HEK293 (cell line): ENCODE results near the gene BCL11A.

ENCODE experiments used
- CTCF ChIA-PET: fragments of 350-600 bp; formaldehyde crosslinking; extraction: SDS; loops from one replicate; lab custom pipeline; 2021; ENCODE audit warnings: antibody characterized with exemption; lab: Yijun Ruan, JAX
- POLR2A ChIA-PET: fragments of 300-600 bp; formaldehyde crosslinking; extraction: SDS; loops from one replicate; lab custom pipeline; 2020; ENCODE audit warnings: antibody characterized with exemption, inconsistent platforms; lab: Yijun Ruan, JAX
- H3K27ac ChIP-seq: fragments of 200-500 bp; sonication (Bioruptor generic); 2 replicates; pipeline ENCODE4 v1.5.1; 2014; ENCODE audit warnings: low read depth, low read length, control low read depth, inconsistent platforms; ENCODE audit errors: extremely low read depth
- H3K36me3 ChIP-seq, 2 experiments: fragments of 200-500 bp in 1 of 2; sonication (Bioruptor generic) in 1 of 2; 1 replicate in 1 of 2; 2 replicates in 1 of 2; pipeline ENCODE4 v1.5.1; 2014 to 2017; ENCODE audit warnings: inconsistent platforms in 2 of 2, low read length in 2 of 2; ENCODE audit not compliant: control insufficient read depth in 2 of 2, insufficient read depth in 1 of 2
- H3K4me1 ChIP-seq: fragments of 200-500 bp; sonication (Bioruptor generic); 2 replicates; pipeline ENCODE4 v1.5.1; 2014; ENCODE audit warnings: mild to moderate bottlenecking, low read length, inconsistent platforms; ENCODE audit not compliant: control insufficient read depth, insufficient read depth
- H3K4me3 ChIP-seq: 2 replicates; pipeline ENCODE4 v1.5.1; 2011; ENCODE audit warnings: low read depth, mild to moderate bottlenecking, control low read depth, low read length, moderate library complexity
- H3K9me3 ChIP-seq: fragments of 200-500 bp; sonication (Bioruptor generic); 2 replicates; pipeline ENCODE4 v1.5.1; 2014; ENCODE audit warnings: low read depth, low read length, inconsistent platforms; ENCODE audit not compliant: control insufficient read depth, insufficient read depth
- ATF2 ChIP-seq: fragments of 450-650 bp; formaldehyde crosslinking; IDR thresholded peaks from 2 replicates; pipeline ENCODE4 v1.5.1; 2016; ENCODE audit warnings: missing biosample characterization, missing genetic modification characterization, low read depth
- PATZ1 ChIP-seq: fragments of 450-650 bp; formaldehyde crosslinking; IDR thresholded peaks from 2 replicates; pipeline ENCODE4 v1.5.1; 2016; ENCODE audit warnings: missing biosample characterization, missing genetic modification characterization
- SP7 ChIP-seq: fragments of 450-650 bp; formaldehyde crosslinking; IDR thresholded peaks from 2 replicates; pipeline ENCODE4 v1.5.1; 2016; ENCODE audit warnings: missing biosample characterization, missing genetic modification characterization
- TRIM28 ChIP-seq: IDR thresholded peaks from 2 replicates; pipeline ENCODE4 v1.6.1; 2011; ENCODE audit warnings: low read length, control low read depth, borderline replicate concordance
- YY2 ChIP-seq: fragments of 450-650 bp; formaldehyde crosslinking; IDR thresholded peaks from 2 replicates; pipeline ENCODE4 v1.5.1; 2016; ENCODE audit warnings: missing biosample characterization, missing genetic modification characterization
- ZBTB21 ChIP-seq: fragments of 450-650 bp; formaldehyde crosslinking; IDR thresholded peaks from 2 replicates; pipeline ENCODE4 v1.5.1; 2017; ENCODE audit warnings: missing biosample characterization, missing genetic modification characterization
- ZBTB8A ChIP-seq: fragments of 450-650 bp; formaldehyde crosslinking; IDR thresholded peaks from 2 replicates; pipeline ENCODE4 v1.5.1; 2016; ENCODE audit warnings: missing biosample characterization, missing genetic modification characterization
- ZNF341 ChIP-seq: fragments of 450-650 bp; formaldehyde crosslinking; IDR thresholded peaks from 2 replicates; pipeline ENCODE4; 2016; ENCODE audit warnings: low read depth, missing biosample characterization, missing genetic modification characterization
- TF ChIP-seq, protein P1 (sequence below): fragments of 450-650 bp; formaldehyde crosslinking; IDR thresholded peaks from 2 replicates; pipeline ENCODE4 v1.5.1; 2016; ENCODE audit warnings: missing biosample characterization, missing genetic modification characterization, borderline replicate concordance
- TF ChIP-seq, protein P2 (sequence below): fragments of 450-650 bp; formaldehyde crosslinking; IDR thresholded peaks from 2 replicates; pipeline ENCODE4 v1.5.1; 2016; ENCODE audit warnings: missing biosample characterization, missing genetic modification characterization
- TF ChIP-seq, protein P3 (sequence below): fragments of 450-650 bp; formaldehyde crosslinking; IDR thresholded peaks from 2 replicates; pipeline ENCODE4 v1.5.1; 2016; ENCODE audit warnings: missing biosample characterization, missing genetic modification characterization

BCL11A gene

DNA sequence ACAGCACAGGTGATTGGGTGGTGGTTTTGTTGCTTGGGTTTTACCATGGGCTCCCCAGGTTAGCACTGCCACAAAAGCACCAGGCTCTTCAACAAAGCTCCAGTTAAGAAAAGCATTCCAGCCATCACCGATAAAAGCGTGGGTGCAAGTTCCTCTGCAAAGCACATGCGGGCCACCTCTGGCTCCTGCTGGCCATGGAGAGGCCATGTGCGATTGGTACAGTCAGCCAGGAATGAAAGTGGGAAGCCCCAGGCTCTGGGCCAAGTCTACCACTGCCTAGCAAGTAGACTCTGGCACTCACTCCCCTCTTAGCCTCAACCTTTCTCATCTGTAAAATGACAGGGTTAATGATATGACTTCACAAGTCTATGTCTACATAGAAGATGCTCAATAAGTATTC, 36.0 kb downstream of the BCL11A start:
- no peak for TF ChIP-seq ZBTB21
- TF ChIP-seq ZBTB8A (tag by site-specific recombination): no peak
- TF ChIP-seq, protein P1, sequence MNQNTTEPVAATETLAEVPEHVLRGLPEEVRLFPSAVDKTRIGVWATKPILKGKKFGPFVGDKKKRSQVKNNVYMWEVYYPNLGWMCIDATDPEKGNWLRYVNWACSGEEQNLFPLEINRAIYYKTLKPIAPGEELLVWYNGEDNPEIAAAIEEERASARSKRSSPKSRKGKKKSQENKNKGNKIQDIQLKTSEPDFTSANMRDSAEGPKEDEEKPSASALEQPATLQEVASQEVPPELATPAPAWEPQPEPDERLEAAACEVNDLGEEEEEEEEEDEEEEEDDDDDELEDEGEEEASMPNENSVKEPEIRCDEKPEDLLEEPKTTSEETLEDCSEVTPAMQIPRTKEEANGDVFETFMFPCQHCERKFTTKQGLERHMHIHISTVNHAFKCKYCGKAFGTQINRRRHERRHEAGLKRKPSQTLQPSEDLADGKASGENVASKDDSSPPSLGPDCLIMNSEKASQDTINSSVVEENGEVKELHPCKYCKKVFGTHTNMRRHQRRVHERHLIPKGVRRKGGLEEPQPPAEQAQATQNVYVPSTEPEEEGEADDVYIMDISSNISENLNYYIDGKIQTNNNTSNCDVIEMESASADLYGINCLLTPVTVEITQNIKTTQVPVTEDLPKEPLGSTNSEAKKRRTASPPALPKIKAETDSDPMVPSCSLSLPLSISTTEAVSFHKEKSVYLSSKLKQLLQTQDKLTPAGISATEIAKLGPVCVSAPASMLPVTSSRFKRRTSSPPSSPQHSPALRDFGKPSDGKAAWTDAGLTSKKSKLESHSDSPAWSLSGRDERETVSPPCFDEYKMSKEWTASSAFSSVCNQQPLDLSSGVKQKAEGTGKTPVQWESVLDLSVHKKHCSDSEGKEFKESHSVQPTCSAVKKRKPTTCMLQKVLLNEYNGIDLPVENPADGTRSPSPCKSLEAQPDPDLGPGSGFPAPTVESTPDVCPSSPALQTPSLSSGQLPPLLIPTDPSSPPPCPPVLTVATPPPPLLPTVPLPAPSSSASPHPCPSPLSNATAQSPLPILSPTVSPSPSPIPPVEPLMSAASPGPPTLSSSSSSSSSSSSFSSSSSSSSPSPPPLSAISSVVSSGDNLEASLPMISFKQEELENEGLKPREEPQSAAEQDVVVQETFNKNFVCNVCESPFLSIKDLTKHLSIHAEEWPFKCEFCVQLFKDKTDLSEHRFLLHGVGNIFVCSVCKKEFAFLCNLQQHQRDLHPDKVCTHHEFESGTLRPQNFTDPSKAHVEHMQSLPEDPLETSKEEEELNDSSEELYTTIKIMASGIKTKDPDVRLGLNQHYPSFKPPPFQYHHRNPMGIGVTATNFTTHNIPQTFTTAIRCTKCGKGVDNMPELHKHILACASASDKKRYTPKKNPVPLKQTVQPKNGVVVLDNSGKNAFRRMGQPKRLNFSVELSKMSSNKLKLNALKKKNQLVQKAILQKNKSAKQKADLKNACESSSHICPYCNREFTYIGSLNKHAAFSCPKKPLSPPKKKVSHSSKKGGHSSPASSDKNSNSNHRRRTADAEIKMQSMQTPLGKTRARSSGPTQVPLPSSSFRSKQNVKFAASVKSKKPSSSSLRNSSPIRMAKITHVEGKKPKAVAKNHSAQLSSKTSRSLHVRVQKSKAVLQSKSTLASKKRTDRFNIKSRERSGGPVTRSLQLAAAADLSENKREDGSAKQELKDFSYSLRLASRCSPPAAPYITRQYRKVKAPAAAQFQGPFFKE: no peak
- TF ChIP-seq, protein P2, sequence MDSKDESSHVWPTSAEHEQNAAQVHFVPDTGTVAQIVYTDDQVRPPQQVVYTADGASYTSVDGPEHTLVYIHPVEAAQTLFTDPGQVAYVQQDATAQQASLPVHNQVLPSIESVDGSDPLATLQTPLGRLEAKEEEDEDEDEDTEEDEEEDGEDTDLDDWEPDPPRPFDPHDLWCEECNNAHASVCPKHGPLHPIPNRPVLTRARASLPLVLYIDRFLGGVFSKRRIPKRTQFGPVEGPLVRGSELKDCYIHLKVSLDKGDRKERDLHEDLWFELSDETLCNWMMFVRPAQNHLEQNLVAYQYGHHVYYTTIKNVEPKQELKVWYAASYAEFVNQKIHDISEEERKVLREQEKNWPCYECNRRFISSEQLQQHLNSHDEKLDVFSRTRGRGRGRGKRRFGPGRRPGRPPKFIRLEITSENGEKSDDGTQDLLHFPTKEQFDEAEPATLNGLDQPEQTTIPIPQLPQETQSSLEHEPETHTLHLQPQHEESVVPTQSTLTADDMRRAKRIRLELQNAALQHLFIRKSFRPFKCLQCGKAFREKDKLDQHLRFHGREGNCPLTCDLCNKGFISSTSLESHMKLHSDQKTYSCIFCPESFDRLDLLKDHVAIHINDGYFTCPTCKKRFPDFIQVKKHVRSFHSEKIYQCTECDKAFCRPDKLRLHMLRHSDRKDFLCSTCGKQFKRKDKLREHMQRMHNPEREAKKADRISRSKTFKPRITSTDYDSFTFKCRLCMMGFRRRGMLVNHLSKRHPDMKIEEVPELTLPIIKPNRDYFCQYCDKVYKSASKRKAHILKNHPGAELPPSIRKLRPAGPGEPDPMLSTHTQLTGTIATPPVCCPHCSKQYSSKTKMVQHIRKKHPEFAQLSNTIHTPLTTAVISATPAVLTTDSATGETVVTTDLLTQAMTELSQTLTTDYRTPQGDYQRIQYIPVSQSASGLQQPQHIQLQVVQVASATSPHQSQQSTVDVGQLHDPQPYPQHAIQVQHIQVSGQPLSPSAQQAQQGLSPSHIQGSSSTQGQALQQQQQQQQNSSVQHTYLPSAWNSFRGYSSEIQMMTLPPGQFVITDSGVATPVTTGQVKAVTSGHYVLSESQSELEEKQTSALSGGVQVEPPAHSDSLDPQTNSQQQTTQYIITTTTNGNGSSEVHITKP (tag by site-specific recombination): peak; percentile 33; the same call in 1 of the 2 replicates
- no peak for TF ChIP-seq YY2 (tag by site-specific recombination)
- CTCF ChIA-PET: interaction anchor here (0.5 to 2.0 kb wide), 5 partner anchors 8 to 447 kb away, joined by 3 to 9 read pairs (median 5); no protein-coding TSS in a partner anchor
- POLR2A ChIA-PET: no interaction called here
- Histone ChIP-seq H3K9me3 (no peaks in the 10 kb centered on the region), H3K4me3 (no peak overlapping the region), H3K4me1 (peaks cover 5% of the 10 kb centered on the region), H3K36me3 (peaks cover 0 to 5% of the 10 kb centered on the region in 2 experiments; a peak in 1 of 3 replicates), H3K27ac (no peak overlapping the region)

DNA sequence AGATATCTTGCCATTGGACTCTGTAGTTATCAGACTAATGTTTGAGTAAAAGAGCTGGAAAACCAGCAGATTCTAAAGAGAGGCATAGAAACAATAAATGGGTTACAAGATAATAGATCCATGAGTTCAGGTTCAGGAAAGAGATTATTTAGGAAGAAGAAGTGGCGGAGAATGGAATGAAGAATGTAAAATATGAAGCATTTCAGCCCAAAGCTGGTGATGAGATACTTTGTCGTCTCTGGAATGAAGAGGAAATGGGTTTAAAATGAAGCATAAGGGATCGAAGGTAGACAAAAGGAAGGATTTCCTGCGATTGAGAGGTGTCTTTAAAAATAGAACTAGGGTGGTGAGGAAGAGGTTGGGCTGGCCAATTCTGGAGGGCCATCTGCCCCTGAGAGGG, 36.6 kb downstream of the BCL11A start:
- H3K36me3 ChIP-seq: peaks cover 0 to 5% of the 10 kb centered on the region in 2 experiments; a peak in 1 of 3 replicates
- H3K9me3 ChIP-seq: no peaks in the 10 kb centered on the region
- CTCF ChIA-PET: interaction anchor here (0.6 to 1.6 kb wide), 3 partner anchors 33 to 317 kb away, joined by 3 to 9 read pairs (median 7); no protein-coding TSS in a partner anchor
- no peak overlapping the region for H3K4me3 ChIP-seq
- H3K27ac ChIP-seq: no peak overlapping the region; the same call in 1 of the 2 replicates
- peaks cover 5% of the 10 kb centered on the region for H3K4me1 ChIP-seq
- TF ChIP-seq SP7: 0 out of 2 replicates have a peak, but pooled peaks have one; percentile 2
- TF ChIP-seq, protein P3, sequence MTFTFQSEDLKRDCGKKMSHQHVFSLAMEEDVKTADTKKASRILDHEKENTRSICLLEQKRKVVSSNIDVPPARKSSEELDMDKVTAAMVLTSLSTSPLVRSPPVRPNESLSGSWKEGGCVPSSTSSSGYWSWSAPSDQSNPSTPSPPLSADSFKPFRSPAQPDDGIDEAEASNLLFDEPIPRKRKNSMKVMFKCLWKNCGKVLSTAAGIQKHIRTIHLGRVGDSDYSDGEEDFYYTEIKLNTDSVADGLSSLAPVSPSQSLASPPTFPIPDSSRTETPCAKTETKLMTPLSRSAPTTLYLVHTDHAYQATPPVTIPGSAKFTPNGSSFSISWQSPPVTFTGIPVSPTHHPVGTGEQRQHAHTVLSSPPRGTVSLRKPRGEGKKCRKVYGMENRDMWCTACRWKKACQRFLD (tag by site-specific recombination): no peak
- POLR2A ChIA-PET: interaction anchor here (1.3 kb wide), 1 partner anchor 33 kb away, joined by 3 read pairs; no protein-coding TSS in a partner anchor

- peak overlapping the region; percentile 19 for H3K4me3 ChIP-seq
- no peak overlapping the region; the same call in 1 of the 2 replicates for H3K27ac ChIP-seq
- no peaks in the 10 kb centered on the region for H3K9me3 ChIP-seq
- ChIA-PET CTCF (interaction anchor here (0.6 to 1.5 kb wide), 3 partner anchors 58 to 317 kb away, joined by 3 to 7 read pairs (median 5); no protein-coding TSS in a partner anchor), POLR2A (interaction anchor here (0.8 to 1.3 kb wide), 2 partner anchors 33 to 56 kb away, joined by 3 read pairs; no protein-coding TSS in a partner anchor)
- peaks cover 5% of the 10 kb centered on the region for H3K4me1 ChIP-seq
- peaks cover 0 to 5% of the 10 kb centered on the region in 2 experiments; a peak in 1 of 3 replicates for H3K36me3 ChIP-seq
- TF ChIP-seq TRIM28 (peak; percentile 47; the same call in 1 of the 2 replicates), PATZ1 (tag by site-specific recombination) (peak; percentile 41; the same call in 1 of the 2 replicates), SP7 (peak; percentile 13; the same call in 1 of the 2 replicates), ZNF341 (0 out of 2 replicates have a peak, but pooled peaks have one; percentile 21), ATF2 (tag by site-specific recombination) (0 out of 2 replicates have a peak, but pooled peaks have one; percentile 11)
Measured at GRCh38 chr2:60516383-60516811, 37.1 kb downstream of the BCL11A start.
